Islet precursor cell (in vitro differentiated cells): Measurements from ENCODE around the gene GSS.

Source experiments
- DNase-seq: peaks from one replicate; pipeline ENCODE4 v3.0.0-alpha.2; 2018

Gene GSS

DNA sequence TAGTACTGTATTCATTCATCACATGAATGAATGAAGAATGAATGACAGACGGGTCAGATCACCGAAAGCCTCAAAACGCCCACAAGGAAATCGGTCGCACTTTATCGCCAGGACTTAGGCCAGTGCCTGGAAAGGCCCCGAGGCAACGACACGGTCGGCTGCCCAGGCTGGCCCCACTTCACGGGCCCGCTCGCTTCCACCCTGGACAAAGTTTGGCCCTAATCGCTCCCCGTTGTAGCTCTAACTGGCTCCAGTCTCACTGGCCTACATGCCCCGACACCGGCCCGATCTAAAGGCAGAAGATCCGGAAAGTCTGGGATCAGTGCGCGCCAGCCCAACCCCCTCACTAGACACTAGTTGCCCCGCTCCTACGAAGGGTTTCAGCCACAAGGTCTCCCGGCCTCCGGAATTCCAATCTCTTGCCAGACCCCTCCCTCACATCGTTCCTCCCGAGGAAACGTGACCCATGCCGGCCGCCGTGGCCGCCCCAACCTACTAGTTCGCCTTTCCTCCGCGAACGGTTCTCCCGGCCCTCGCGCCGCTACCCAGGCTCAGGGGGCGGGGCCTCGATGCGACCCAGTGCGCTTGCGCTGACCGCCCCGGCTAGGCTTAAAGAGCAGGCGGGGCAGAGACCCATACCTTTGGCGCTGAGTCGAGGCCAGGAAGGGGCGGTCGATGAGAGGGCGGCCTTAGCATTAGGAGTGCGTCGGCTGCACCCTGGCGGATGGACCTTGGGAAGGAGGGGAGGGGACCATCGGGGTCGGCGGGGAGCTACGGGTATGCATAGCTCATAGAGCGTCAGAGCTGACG lies at the start of gene GSS, which contains the start of gene MYH7B:
Gene GSS, minus strand, starts transcription at position 576 of the 810 bp plus-strand sequence. CDS start 3,954 bp downstream, outside the sequence.
Gene MYH7B, plus strand, starts transcription at position 638 of the 810 bp plus-strand sequence. CDS start 22,138 bp downstream, outside the sequence.
- DNase-seq = peak; percentile 99

DNA sequence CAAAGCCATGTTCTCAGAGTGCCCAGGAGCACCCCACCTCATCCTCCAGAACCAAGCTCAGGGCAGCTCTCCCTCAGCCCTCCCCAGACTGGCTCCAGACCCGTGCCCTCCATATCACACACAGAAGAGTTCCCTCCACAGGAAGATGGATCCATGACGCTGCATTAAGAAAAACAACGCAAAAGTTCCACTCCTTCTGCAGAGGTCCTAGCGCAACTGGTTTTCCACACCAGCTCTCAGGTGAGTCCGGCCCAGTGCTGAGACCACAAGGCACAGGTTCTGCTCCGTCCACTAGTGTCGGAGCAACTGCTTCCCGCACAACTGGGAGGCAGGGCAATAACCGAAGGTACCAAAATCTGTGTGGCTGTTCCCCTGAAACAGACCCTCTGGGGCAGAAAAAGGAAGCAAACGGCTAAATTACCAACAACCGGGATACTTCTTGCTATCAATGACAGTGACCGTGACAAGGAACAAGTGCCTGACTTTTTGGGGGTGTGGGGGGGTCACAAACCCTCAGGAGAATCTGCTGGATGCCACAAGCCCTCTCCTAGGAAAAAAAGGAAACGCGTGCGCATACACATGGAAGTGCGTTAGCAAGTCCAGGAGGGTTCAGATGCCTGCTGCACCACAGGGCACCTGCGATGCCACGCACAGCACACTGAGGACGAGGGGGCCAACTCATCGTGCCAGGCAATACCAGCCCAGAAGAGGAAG lies 49.3 kb upstream of the GSS start:
- DNase-seq = no peak

DNA sequence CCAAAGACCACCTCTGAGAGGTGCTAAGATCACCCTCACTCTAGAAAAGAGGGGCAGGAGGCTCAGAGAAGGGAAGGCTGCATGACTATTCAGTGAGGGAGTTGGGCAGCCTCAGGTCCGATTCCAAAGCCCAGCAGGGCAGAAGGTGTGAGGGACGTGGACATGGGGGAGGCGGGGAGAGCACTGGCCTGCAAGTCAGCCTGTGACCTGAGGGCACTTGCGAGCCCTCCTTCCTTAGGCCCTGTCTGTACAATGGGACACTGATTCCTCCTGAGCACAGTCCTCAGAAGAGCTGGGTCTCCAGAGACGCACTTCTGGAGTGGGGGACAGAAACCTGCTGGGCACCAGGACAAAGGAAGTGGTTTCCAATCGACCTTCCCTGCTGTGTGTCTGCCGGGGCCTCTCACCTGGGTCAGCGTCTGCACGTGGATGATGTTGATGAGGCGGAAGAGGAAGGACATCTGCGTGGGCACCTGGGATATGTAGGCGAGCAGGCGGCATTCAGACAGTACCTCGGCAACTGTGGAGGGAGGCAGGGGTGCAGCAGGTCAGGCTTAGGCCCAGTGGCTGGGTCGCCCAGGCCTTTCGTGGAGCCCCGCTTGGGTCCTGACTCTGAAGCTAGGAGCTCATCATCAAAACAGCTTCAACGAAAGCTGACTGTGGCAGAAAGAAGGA lies 48.6 kb upstream of the GSS start:
- DNase-seq = no peak

DNA sequence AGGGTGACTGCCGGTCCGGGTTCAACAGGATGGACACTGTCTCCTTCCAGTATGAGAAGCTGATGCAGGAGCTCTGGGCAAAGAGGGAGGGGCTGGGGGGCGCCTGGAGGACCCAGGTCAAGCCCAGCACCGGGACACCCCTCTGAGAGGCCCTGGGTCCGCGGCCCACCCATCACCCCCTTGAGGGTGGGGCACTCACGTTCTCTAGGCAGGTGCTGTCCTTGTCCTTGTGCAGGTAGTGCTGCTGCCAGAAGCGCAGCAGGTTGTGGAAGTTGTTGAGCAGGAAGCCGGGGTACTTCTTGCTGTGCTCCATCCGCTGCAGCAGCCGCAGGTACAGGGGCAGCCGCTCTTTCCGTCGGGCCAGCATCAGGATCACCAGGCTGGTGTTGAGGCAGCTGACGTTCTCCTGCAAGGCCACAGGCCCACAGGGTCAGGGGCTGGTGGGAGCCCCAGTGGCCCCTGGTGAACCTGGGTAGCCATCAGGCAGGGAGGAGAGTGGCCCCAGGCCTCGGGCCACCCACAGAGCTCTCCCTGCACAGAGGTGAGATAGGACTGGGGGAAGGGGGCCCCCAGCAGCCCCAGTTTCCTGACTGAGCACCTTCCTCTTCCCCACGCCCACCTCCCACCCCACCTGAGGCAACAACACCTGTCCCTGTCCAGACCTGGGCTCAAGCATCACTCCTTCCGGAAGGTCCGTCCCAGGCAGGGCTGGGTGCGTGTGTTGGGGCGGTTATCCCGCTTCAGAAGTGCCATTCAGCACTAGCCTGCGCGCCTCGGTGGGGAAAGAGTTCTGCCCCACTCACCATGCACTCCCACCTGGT lies 47.8 kb upstream of the GSS start:
- DNase-seq = no peak

DNA sequence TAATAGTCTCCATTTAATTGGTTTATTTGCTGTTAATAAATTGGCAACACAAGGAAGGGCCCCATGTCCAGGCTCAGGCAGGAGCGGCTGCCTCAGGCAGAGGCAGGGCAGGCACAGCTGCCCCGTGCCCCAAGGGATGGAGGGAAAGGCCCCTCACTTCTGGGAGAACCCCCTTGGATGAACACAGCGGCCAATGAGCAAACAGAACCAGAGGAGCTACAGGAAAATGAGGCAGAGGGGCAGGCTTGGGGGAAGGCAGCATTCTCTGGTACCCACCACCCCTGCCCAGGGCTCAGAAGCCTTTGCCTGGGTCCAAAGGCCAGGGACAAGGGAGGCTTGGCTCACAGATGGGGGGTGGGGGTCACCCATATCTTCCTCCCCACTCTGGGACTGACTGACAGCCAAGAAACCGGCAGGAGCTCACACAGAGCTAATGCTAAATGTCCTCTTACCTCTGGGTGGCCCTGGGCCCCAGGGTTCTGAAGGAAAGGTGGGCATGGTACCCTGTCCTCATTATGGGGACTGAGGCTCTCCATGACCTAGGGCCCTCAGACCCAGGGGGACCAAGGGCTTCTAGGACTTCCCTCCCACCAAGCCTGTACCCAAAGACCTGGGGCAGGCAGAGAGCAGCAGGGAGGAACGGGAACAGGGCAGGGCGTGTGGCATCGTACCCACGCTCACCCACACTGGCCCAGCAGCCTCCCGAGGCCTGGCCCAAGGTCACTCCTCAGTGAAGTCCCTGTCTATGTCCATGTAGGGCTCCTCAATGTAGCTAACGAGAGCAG lies 47.0 kb upstream of the GSS start:
- DNase-seq = no peak

DNA sequence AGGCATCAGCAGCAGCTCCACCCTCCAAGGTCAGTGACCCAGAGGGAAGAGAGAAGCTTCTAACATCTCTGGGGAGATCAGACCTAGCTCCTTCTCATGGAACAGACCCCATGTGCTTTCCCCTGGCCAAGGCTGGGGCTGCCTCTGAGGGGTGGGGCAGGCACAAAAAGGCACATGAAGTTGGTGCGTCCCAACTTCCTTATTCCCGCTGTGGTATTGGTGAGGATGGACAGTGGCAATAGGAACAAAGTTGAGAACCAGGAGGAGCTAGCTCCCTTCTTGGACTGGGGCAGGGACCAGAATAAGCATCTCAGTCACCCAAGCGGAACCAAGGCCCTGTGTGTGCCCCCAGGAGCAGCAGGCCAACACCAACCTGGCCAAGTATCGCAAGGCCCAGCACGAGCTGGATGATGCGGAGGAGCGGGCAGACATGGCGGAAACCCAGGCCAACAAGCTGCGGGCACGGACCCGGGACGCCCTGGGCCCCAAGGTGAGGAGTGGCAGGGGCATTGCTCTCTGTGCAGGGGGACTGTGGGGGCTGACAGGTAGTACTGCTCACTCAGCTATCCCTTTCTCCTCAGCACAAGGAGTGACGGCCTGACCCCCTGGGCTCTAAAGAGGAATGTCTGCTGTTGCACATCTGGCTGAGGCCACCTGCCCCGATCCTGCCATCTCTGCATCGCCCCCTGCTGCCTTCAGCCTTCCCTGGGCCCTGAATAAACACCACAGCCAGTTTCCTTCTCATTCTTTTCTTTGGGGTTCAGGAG lies 46.2 kb upstream of the GSS start:
- DNase-seq = no peak

DNA sequence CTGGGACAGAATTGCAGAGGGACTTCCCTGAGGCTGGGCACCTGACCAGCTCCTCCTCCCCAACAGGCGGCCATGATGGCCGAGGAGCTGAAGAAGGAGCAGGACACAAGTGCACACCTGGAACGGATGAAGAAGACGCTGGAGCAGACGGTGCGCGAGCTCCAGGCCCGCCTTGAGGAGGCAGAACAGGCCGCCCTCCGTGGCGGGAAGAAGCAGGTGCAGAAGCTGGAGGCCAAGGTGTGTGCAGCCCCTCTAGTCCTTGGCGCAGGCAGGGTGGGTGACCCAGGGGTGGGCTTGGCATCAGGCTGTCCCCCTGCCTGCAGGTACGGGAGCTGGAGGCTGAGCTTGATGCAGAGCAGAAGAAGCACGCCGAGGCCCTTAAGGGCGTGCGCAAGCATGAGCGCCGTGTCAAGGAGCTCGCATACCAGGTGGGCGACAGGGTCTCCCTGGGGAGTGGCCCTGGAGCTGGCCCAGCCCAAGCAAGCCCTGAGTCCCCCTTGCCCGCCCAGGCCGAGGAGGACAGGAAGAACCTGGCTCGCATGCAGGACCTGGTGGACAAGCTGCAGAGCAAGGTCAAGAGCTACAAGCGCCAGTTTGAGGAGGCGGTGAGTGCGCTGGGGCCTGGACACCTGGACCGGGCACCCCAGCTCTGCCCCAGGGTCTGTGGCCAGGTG lies 45.5 kb upstream of the GSS start:
- DNase-seq = no peak

DNA sequence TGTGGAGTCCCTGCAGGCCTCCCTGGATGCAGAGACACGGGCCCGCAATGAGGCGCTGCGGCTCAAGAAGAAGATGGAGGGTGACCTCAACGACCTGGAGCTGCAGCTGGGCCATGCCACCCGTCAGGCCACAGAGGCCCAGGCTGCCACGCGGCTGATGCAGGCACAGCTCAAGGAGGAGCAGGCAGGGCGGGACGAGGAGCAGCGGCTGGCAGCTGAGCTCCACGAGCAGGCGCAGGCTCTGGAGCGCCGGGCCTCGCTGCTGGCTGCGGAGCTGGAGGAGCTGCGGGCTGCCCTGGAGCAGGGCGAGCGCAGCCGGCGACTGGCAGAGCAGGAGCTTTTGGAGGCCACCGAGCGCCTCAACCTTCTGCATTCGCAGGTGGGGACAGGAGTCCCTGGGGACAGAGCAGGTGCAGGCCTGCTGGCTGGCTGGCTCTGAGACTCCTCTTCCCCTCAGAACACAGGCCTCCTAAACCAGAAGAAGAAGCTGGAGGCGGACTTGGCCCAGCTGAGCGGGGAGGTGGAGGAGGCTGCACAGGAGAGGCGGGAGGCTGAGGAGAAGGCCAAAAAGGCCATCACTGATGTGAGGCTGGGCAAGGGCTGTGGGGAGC lies 44.8 kb upstream of the GSS start:
- no peak for DNase-seq

DNA sequence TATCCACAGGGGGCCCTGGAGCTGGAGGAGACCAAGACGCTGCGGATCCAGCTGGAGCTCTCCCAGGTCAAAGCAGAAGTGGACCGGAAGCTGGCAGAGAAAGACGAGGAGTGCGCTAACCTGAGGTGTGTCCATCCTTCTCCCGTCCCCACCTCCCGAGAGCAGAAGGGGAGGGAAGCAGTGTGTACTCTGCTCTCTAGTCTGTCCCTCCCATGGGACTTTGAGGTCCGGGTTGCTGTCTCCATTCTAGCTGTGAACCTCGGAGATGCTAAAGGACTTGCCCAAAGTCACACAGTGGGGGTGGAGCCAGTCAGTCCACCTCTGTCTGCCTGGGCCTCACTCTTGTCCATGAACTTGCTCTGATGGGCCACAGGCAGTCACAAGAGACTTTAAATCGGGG lies 44.2 kb upstream of the GSS start:
- no peak for DNase-seq

DNA sequence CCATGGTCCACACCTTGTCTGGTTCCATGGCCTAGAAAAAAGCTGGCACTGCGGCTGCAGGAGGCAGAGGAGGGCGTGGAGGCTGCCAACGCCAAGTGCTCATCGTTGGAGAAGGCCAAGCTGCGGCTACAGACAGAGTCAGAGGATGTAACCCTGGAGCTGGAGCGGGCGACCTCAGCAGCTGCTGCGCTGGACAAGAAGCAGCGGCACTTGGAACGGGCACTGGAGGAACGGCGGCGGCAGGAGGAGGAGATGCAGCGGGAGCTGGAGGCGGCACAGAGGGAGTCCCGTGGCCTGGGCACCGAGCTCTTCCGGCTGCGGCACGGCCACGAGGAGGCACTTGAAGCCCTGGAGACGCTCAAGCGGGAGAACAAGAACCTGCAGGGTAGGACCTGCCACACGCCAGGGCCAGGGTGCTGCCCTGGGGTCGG lies 43.4 kb upstream of the GSS start:
- no peak for DNase-seq

DNA sequence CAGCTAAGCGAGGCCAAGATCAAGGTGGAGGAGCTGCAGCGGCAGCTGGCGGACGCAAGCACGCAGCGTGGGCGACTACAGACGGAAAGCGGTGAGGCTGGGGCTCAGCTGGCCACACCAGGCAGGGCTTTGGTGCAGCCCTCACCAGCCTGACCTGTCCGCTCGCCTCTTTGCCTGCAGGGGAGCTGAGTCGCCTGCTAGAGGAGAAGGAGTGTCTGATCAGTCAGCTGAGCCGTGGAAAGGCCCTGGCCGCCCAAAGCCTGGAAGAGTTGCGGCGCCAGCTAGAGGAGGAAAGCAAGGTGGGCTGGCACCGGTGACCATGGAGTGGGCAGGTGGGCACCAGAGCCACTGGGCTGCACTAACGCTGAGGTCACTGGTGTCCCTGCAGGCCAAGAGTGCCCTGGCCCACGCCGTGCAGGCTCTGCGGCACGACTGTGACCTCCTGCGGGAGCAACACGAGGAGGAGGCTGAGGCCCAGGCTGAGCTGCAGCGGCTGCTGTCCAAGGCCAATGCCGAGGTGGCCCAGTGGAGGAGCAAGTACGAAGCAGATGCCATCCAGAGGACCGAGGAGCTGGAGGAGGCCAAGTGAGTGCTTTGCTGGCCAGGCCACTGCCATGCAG lies 42.8 kb upstream of the GSS start:
- peak; percentile 81 for DNase-seq

DNA sequence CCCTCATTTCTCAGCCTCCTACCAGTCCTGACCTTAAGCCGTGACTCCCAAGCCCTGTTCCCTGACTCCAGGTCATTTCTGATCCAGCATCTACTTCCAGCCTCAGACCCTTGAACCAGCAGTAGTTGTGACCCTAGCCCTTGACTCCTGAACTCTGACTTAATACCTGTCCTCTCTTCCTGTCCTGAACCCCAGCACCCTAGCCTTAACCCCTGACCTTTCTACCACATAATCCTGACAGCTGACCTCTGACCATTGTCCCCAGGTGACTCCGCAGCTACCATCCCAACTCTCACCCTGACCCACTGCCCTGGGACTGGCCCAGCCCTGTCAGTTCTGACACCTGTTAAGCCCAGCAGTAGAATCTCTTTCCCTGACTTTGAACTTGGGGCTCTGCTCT lies 42.2 kb upstream of the GSS start:
- no peak for DNase-seq

DNA sequence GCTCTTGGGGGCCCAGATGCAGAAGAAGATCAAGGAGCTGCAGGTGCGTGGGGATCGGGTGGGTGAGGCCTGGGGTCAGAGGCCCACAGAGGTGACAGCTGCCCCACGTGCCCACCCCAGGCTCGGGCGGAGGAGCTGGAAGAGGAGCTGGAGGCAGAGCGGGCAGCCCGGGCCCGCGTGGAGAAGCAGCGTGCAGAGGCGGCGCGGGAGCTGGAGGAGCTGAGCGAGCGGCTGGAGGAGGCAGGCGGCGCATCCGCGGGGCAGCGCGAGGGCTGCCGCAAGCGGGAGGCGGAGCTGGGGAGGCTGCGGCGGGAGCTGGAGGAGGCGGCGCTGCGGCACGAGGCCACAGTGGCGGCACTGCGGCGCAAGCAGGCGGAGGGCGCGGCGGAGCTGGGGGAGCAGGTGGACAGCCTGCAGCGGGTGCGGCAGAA lies 41.5 kb upstream of the GSS start:
- no peak for DNase-seq

DNA sequence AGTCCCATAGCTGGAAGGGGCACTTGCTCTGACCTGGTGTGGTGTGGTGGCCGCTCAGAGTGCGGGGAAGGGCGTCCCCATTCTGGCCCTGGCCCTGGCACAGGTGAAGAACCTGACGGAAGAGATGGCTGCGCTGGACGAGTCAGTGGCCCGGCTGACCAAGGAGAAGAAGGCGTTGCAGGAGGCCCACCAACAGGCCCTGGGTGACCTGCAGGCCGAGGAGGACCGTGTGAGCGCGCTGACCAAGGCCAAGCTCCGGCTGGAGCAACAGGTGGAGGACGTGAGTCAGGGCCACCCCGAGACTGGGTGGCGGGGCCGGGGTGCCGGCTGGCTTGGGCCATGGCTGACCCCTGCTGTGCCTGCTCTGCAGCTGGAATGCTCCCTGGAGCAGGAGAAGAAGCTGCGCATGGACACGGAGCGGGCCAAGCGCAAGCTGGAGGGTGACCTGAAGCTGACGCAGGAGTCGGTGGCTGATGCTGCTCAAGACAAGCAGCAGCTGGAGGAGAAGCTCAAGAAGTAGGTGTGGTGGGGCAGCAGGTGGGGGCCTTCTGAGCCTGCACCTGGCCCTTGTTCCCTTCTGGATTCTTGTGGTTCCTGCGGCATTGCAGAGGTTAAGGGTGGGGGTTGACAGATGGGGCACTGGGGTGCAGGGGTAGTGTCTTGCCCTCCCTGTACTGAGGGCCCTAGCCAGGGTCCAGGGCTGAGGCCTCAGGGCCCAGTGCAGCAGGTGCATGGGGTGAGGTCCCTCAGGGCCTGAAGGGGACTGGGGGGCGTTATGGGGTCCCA lies 40.8 kb upstream of the GSS start:
- no peak for DNase-seq

DNA sequence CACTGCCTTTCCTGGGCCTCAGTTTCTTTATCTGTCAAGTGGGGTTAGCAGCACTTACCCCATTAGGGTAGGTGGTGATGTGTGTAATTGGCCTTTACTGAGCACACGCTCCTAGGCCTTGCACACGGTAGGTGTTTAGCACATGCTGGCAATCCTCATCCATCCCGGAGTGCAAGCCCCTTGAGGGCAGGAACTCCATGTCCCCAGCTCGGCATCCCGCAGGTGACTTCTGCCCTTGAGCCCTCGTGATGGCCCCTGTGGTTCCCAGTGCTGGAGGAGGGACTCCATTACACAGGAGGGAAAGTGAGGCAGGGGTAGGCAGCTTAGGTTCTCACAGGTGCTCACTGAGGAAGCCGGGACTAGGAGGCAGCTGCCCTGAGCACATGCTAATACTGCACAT lies 40.1 kb upstream of the GSS start:
- DNase-seq = no peak

DNA sequence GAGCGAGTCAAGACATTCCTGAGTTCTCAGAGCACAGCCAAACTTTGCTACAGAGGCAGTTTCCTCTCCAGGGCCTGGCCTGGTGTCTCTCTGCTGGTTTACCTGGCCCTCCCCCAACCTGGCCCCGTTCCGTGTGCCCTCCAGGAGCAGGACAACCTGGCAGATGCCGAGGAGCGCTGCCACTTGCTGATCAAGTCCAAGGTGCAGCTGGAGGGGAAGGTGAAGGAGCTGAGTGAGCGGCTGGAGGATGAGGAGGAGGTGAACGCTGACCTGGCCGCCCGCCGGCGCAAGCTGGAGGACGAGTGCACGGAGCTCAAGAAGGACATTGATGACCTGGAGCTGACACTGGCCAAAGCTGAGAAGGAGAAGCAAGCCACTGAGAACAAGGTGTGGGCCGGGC lies 39.6 kb upstream of the GSS start:
- no peak for DNase-seq

DNA sequence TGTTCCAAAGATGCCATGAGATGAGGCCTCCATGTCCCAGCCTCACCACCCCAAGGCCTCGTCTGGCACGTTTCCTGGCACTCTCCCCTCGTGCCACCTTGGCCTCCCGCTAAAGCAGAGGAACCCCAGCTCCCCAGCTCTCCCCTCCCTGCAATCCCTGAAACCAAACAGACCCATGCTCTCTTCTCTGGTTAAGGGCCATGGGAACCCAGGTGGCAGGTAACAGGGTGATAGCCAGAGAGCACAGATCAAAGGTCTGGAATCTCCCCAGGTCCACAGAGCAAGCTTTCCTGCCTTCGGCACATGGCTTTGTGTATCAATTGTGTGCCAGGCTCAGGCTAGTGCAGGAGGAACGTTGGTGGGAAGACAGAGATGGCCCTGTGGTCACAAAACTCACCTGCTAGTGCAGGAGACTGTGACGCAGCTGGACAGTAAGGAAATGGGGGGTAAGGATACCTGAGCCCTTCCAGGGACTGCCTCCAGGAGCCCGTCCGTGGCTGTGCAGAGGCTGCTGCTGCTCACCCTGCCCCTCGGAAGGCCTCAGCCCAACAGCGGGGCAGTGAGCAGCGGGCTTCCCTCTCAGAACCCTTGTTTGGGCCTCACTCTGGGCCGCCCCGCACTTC lies 39.0 kb upstream of the GSS start:
- no peak for DNase-seq

DNA sequence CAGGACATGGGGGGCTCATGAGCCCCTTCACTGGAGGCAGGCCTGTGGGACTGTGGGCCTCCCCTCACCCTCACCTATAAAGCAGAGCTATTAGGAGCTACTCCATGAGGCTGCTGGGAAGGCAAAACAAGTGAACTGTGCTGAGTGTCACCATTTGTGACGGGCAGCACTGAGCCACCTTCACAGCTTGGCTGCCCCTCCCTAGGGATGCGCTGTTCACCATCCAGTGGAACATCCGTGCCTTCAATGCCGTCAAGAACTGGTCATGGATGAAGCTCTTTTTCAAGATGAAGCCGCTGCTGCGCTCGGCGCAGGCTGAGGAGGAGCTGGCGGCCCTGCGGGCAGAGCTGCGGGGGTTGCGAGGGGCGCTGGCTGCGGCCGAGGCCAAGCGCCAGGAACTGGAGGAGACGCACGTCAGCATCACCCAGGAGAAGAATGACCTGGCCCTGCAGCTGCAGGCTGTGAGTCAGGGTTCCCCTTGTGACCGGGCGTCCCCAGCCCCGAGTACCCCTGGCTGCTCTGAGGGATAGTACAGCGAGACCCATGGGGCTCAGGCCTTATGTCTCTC lies 38.4 kb upstream of the GSS start:
- no peak for DNase-seq
